ENCODE measurements around the gene AGBL5. TPM values are rescaled to one million over a fixed set of nuclear protein-coding genes. Genes with fewer than 3 reads are reported as not detected.

The AGBL5 gene
- total RNA-seq, 1 donor from 2014 or later: 14.0 TPM

- Histone ChIP-seq H3K27me3 (no peaks in the 10 kb centered on the region), H3K9me3 (no peaks in the 10 kb centered on the region), H3K27ac (no peak overlapping the region), H3K36me3 (peaks cover 41% of the 10 kb centered on the region), H3K4me3 (no peak overlapping the region), H3K4me1 (peaks cover 7% of the 10 kb centered on the region)
- no peak for DNase-seq
- ATAC-seq: no peak
- intact Hi-C loops (cut with DNase I): no loop called here
- no peak for TF ChIP-seq CTCF (IDR thresholded peaks at IDR 0.05)
Observed at GRCh38 chr2:27024188-27024587, 27.3 kb upstream of the AGBL5 start.

- Histone ChIP-seq H3K4me1 (peaks cover 7% of the 10 kb centered on the region), H3K36me3 (peaks cover 41% of the 10 kb centered on the region), H3K9me3 (no peaks in the 10 kb centered on the region), H3K4me3 (no peak overlapping the region), H3K27ac (no peak overlapping the region), H3K27me3 (no peaks in the 10 kb centered on the region)
- ATAC-seq (no peak), DNase-seq (no peak)
- TF ChIP-seq CTCF (IDR thresholded peaks at IDR 0.05): no peak
- intact Hi-C loops (cut with DNase I): no loop called here
Observed at GRCh38 chr2:27024812-27025211, 26.7 kb upstream of the AGBL5 start.

DNA sequence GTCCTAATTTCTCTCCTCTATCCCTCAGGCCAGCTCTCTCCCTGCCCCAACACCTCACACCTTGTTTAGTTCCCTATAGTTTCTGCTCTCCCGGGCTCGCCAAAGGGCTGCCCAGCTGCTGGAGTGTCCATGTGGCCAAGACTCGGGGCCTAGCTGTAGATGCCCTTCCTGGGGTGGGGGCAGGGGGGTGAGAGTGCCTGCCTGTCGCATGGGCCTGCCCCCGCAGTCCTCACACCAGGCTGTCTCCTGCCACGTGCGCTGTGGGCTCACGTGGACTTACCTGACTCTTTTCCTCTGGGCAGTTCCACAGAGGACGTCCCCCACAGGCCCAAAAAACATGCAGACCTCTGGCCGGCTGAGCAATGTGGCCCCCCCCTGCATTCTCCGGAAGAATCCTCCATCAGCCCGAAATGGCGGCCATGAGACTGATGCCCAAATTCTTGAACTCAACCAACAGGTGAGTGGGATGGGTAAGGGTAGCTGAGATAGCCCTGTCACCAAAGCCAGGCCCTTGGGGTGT is 26.1 kb upstream of the AGBL5 start:
- DNase-seq: no peak

DNA sequence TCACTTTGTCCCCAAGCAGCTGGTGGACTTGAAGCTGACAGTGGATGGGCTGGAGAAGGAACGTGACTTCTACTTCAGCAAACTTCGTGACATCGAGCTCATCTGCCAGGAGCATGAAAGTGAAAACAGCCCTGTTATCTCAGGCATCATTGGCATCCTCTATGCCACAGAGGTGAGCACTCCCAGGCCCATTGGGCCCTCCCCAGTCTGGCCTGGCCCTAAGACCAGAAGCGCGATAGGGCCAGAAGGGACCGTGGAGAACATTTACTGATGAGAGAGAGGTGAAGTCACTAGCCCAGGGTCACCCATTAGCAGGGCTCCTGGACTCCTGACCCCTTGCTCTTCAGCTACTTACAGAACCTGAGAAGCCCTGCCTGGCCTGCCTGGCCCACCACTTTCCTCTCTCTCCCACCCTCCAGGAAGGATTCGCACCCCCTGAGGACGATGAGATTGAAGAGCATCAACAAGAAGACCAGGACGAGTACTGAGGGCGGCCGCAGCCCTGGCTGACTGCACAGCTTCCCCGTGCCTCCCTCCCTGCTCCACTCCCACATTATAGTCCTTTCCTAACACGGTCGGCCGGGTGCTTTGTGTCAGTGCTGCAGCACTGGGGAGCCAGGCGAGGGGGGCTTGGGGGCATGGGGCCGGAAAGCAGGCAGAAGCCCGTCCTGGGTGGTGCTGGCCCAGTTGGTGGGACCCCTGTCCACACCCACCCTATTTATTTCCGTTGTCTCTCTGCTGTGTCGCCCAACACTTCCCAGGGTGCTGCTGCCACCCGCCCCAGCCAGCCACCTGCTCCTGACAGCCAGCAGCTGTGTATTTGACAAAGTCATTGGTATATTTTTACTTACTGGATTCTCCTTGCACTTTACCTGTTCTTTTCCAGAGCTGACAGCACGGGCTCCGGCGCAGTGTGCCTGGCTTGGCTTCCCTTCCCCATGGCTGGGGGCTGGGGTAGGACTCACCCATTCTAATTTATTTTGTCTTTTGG is 25.3 kb upstream of the AGBL5 start:
- H3K4me1 ChIP-seq: no peaks in the 10 kb centered on the region
- ATAC-seq (no peak), DNase-seq (no peak)
- intact Hi-C loops (cut with DNase I): no loop called here
- H3K27ac ChIP-seq: no peak overlapping the region
- no peaks in the 10 kb centered on the region for H3K27me3 ChIP-seq
- H3K4me3 ChIP-seq: no peak overlapping the region
- no peaks in the 10 kb centered on the region for H3K9me3 ChIP-seq
- no peak for TF ChIP-seq CTCF (IDR thresholded peaks at IDR 0.05)
- H3K36me3 ChIP-seq: peaks cover 41% of the 10 kb centered on the region

More for the DNA sequence above, 26.1 kb upstream of the AGBL5 start:
- Histone ChIP-seq H3K9me3 (no peaks in the 10 kb centered on the region), H3K4me1 (peaks cover 7% of the 10 kb centered on the region), H3K27ac (no peak overlapping the region), H3K27me3 (no peaks in the 10 kb centered on the region), H3K36me3 (peaks cover 41% of the 10 kb centered on the region), H3K4me3 (no peak overlapping the region)
- intact Hi-C loops (cut with DNase I): no loop called here
- no peak for ATAC-seq
- no peak for TF ChIP-seq CTCF (IDR thresholded peaks at IDR 0.05)

GRCh38 chr2:27027211-27027651 is 24.2 kb upstream of the AGBL5 start:
- Histone ChIP-seq H3K36me3 (peaks cover 40% of the 10 kb centered on the region), H3K4me1 (no peaks in the 10 kb centered on the region), H3K27ac (no peak overlapping the region), H3K4me3 (no peak overlapping the region), H3K27me3 (no peaks in the 10 kb centered on the region), H3K9me3 (no peaks in the 10 kb centered on the region)
- ATAC-seq: no peak
- TF ChIP-seq CTCF (IDR thresholded peaks at IDR 0.05): no peak
- DNase-seq: no peak
- intact Hi-C loops (cut with DNase I): no loop called here

Data from upper lobe of right lung (tissue), 1 donor.